ENCODE data around the gene HSD17B12. TPM values are rescaled to one million over a fixed set of nuclear protein-coding genes. Genes with fewer than 3 reads are reported as not detected.

The HSD17B12 gene
- total RNA-seq, 4 donors from 2014 or later: 50.6 to 72.4 (median 54.1) TPM

DNA sequence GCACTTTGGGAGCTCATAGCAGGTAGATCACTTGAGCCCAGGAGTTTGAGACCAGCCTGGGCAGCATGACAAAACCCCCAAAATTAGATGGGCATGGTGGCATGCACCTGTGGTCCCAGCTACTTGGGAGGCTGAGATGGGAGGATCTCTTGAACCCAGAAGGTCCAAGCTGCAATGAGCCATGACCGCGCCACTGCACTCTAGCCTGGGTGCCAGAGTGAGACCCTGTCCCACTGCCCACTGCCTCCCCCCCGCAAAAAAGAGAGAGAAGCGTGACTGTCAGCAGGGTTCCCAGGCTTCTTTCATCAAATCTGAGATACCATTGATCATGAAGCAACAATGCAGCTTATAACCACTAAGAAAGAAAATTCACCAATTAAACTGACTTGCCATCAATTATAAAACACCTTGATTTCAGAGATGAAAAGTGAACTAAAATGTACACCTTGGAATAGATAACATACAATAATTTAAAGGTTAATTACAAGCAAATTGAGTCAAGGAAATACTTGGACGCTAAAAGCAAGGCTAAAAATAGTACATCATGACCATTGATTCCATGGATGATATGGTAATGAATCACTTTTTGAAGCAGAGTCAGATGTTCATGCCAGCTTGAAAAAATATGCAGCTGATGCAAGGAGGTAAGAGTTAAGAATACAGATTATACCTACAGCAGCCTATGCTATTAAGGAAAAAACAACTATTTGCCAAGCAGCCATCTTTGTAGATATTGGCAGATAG, 109.3 kb downstream of the HSD17B12 start:
- ATAC-seq (ENCODE audit: low FRiP score): no peak
- TF ChIP-seq CTCF (IDR thresholded peaks at IDR 0.05): no peak
- no peak for DNase-seq (ENCODE audit: low spot score)

DNA sequence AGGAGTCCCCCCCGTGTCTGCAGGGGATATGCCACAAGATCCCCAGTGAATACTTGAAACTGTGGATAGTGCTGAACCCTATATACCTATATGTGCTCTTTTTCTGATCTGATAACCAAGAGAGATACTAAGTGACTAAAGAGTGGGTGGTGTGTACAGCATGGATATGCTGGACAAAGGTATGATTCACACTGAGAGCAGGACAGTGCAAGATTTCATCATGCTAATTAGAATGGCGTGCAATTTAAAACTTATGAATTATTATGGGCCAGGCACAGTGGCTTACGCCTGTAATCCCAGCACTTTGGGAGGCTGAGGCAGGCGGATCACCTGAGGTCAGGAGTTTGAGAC, 109.9 kb downstream of the HSD17B12 start:
- DNase-seq (ENCODE audit: low spot score) (no peak), ATAC-seq (ENCODE audit: low FRiP score) (no peak)
- no peak for TF ChIP-seq CTCF (IDR thresholded peaks at IDR 0.05)

DNA sequence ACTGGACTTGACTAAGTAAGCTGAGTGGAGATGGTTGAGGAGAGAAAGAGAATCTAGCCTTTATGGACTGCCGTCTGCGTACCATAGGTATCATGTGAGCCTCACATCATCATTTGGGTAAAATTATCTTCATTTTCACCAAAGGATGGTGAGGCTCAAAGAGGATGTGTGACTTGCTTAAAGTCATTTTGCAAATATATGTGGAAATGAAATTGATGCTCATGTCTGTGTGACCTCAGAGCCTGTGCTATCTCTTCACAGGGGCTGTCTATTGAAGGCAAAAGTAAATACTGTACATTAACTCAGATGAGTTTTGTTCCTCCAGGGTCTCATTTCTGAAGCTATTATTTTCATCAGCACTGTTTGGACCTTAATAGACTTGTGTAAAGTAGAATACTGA, 116.8 kb downstream of the HSD17B12 start:
- no peak for DNase-seq (ENCODE audit: low spot score)
- ATAC-seq (ENCODE audit: low FRiP score): no peak
- TF ChIP-seq CTCF (IDR thresholded peaks at IDR 0.05): no peak

GRCh38 chr11:43797866-43798265, 117.3 kb downstream of the HSD17B12 start:
- DNase-seq (ENCODE audit: low spot score) (no peak), ATAC-seq (ENCODE audit: low FRiP score) (no peak)
- no peak for TF ChIP-seq CTCF (IDR thresholded peaks at IDR 0.05)

DNA sequence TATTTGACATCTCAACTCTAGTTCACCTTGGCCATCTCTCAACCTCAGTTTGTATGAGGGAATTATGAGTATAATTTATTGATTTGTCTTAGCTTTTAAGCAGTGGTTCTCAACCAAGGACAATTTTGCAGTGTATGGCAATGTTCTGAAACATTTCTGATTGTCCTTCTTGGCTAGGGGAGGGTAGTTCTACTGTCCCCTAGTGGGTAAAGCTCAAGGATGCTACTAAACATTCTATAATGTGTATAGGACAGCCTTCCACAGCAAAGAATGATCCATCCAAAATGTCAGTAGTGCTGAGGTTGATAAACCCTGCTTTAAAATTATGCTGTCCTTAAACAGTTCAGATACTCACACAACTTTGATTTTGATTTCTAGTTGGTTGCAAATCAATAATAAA, 122.0 kb downstream of the HSD17B12 start:
- DNase-seq (ENCODE audit: low spot score): no peak
- ATAC-seq (ENCODE audit: low FRiP score): no peak
- TF ChIP-seq CTCF (IDR thresholded peaks at IDR 0.05): no peak

DNA sequence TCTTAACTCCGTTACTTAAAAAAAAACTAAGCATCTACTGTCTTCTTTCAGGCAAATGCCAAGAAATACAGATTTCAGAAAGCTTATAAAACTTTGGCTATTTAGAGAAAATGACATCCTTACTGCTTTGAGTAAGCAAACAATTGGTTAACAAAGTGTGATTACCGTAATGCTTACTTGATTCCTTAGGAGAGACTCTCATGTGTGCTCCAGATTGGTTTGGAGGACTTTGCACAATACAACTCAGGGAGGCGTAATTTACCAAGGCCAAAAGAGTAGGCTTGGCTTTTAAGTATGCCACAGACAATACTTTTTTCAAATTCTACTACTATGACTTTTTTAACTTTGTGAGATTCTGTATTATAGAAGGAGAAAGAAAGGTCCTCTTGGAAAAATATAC, 123.2 kb downstream of the HSD17B12 start:
- DNase-seq (ENCODE audit: low spot score): no peak
- no peak for ATAC-seq (ENCODE audit: low FRiP score)
- TF ChIP-seq CTCF (IDR thresholded peaks at IDR 0.05): no peak

DNA sequence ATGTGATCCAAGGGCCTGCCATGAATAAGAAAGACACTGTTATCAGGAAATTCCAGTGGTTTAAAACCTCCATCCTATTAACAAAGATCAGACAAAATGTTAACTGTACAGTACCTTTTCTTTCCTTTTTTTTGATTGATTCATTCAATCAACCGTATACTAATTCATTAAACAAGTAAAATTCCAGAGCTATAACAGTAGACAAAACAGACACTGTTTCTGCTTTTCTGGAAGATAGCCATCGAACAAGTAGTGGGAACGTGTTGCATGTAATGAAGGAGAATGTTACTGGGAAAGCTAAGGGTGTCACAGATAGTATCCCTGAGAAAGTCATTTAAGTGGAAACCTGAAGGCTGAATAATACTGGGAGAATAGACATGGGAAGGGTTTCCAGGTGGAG, 126.4 kb downstream of the HSD17B12 start:
- ATAC-seq (ENCODE audit: low FRiP score): no peak
- TF ChIP-seq CTCF (IDR thresholded peaks at IDR 0.05): no peak
- DNase-seq (ENCODE audit: low spot score): no peak

Data from omental fat pad (tissue), 4 donors.